Measurements from ENCODE around the gene KIF1B. TPM values are rescaled to one million over a fixed set of nuclear protein-coding genes. Genes with fewer than 3 reads are reported as not detected.

Gene KIF1B
- total and polyA plus RNA-seq, 8 donors, result 4.0 to 82.2 (median 26.3) TPM

DNA sequence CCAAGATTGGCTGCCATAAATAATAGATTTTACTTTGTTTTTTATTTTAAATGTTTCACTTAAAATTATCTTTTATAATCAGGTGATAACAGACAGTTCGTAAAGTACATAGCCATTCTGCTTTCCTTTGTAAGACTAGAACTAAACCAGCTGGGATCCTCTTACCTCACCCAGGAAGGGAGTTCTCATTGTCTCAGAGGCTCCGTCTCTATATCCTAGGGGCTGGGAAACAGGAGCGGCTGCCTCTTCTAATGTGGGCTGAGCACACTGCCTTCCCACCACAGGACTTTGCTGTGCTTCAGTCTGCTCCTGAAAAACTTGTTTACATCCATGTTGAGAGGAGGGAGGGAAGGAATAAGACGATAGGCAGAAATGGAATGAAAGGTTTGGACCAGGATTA, 142.9 kb downstream of the KIF1B start:
- Histone ChIP-seq H3K9me3 (no peaks in the 10 kb centered on the region), H3K4me1 (no peaks in the 10 kb centered on the region), H3K4me3 (no peak overlapping the region), H3K36me3 (peaks cover 6 to 73% (median 64%) of the 10 kb centered on the region in 4 donors), H3K27ac (no peak overlapping the region), H3K27me3 (no peaks in the 10 kb centered on the region)
- no peak for DNase-seq
- no peak for TF ChIP-seq POLR2A (IDR thresholded peaks at IDR 0.05)
- TF ChIP-seq POLR2AphosphoS5 (IDR thresholded peaks at IDR 0.05), result no peak
- TF ChIP-seq EP300 (IDR thresholded peaks at IDR 0.05), result no peak
- TF ChIP-seq, protein P1, sequence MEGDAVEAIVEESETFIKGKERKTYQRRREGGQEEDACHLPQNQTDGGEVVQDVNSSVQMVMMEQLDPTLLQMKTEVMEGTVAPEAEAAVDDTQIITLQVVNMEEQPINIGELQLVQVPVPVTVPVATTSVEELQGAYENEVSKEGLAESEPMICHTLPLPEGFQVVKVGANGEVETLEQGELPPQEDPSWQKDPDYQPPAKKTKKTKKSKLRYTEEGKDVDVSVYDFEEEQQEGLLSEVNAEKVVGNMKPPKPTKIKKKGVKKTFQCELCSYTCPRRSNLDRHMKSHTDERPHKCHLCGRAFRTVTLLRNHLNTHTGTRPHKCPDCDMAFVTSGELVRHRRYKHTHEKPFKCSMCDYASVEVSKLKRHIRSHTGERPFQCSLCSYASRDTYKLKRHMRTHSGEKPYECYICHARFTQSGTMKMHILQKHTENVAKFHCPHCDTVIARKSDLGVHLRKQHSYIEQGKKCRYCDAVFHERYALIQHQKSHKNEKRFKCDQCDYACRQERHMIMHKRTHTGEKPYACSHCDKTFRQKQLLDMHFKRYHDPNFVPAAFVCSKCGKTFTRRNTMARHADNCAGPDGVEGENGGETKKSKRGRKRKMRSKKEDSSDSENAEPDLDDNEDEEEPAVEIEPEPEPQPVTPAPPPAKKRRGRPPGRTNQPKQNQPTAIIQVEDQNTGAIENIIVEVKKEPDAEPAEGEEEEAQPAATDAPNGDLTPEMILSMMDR (IDR thresholded peaks at IDR 0.05), result no peak
- 64 to 73% (median 70%) methylated on average over 4 of the region's 4 CpGs for WGBS, 5 donors
- intact Hi-C loops (cut with DNase I; ENCODE audit: low total_unique reads), result no loop called here

DNA sequence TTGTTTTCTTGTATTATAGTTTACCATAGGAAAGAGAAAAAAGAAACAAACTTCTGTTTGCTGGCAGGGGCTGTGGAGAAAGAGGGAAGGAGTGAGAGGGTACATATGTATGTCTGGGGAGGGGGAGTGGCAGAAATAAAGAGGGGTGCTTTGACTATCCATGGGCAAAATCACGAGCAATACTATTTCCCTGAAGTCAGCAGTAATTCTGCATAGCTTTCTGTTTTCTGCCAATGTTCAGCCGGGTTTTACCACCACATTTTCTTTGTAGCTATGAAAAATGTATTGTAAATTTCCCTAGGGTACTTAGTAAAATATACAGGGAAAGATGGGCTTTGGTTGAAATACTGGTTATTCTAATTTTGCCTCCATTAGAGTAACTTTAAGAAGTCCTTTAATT, 143.3 kb downstream of the KIF1B start:
- 61 to 75% (median 66%) methylated on average over 2 of the region's 2 CpGs for WGBS, 5 donors
- H3K27ac ChIP-seq, result no peak overlapping the region
- DNase-seq, result no peak
- H3K9me3 ChIP-seq, result no peaks in the 10 kb centered on the region
- no peaks in the 10 kb centered on the region for H3K4me1 ChIP-seq
- no peaks in the 10 kb centered on the region for H3K27me3 ChIP-seq
- H3K4me3 ChIP-seq, result no peak overlapping the region
- intact Hi-C loops (cut with DNase I; ENCODE audit: low total_unique reads), result no loop called here
- H3K36me3 ChIP-seq, result peaks cover 4 to 69% (median 60%) of the 10 kb centered on the region in 4 donors
- no peak for TF ChIP-seq EP300 (IDR thresholded peaks at IDR 0.05)
- TF ChIP-seq, protein P1 (IDR thresholded peaks at IDR 0.05), result no peak
- TF ChIP-seq POLR2AphosphoS5 (IDR thresholded peaks at IDR 0.05), result no peak
- TF ChIP-seq POLR2A (IDR thresholded peaks at IDR 0.05), result no peak

GRCh38 chr1:10360045-10360444, 149.7 kb downstream of the KIF1B start:
- no peaks in the 10 kb centered on the region for H3K27me3 ChIP-seq
- H3K36me3 ChIP-seq, result peaks cover 4 to 65% (median 55%) of the 10 kb centered on the region in 4 donors
- intact Hi-C loops (cut with DNase I; ENCODE audit: low total_unique reads), result no loop called here
- H3K9me3 ChIP-seq, result no peaks in the 10 kb centered on the region
- 71 to 91% (median 89%) methylated on average over 1 of the region's 1 CpG for WGBS, 5 donors
- no peak overlapping the region for H3K4me3 ChIP-seq
- peaks cover 0 to 4% (median 2%) of the 10 kb centered on the region in 4 donors for H3K4me1 ChIP-seq
- no peak overlapping the region for H3K27ac ChIP-seq
- no peak for TF ChIP-seq EP300 (IDR thresholded peaks at IDR 0.05)
- TF ChIP-seq POLR2AphosphoS5 (IDR thresholded peaks at IDR 0.05), result no peak
- no peak for TF ChIP-seq POLR2A (IDR thresholded peaks at IDR 0.05)
- TF ChIP-seq, protein P1 (IDR thresholded peaks at IDR 0.05), result no peak
- DNase-seq, result no peak

DNA sequence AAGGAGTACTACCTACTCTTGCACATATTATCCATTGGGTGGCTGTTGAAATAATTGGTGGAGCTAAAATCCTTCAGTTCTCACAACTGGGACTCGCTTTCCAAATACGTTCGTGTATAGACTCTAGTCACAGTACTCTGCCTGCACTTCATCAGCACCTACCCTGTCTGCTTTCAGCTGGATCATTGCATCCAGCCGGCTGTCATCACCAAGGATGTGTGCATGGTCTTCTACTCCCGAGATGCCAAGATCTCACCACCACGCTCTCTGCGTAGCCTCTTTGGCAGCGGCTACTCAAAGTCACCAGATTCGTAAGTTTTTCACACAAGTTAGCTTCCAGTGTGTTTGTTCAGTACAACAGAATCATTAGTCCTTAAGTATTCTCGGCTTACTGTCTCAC, 151.1 kb downstream of the KIF1B start:
- Histone ChIP-seq H3K4me3 (no peak overlapping the region), H3K27me3 (no peaks in the 10 kb centered on the region), H3K4me1 (peaks cover 0 to 4% (median 2%) of the 10 kb centered on the region in 4 donors), H3K27ac (no peak overlapping the region), H3K36me3 (peaks cover 16 to 67% (median 63%) of the 10 kb centered on the region in 4 donors), H3K9me3 (no peaks in the 10 kb centered on the region)
- TF ChIP-seq, protein P1 (IDR thresholded peaks at IDR 0.05), result no peak
- no peak for TF ChIP-seq POLR2AphosphoS5 (IDR thresholded peaks at IDR 0.05)
- no peak for TF ChIP-seq POLR2A (IDR thresholded peaks at IDR 0.05)
- TF ChIP-seq EP300 (IDR thresholded peaks at IDR 0.05), result no peak
- WGBS, 5 donors, result 95 to 97% (median 95%) methylated on average over 10 of the region's 10 CpGs
- intact Hi-C loops (cut with DNase I; ENCODE audit: low total_unique reads), result no loop called here
- DNase-seq, result no peak
